ENCODE data around the gene RTN4R.
"Not testable (repeated sequence)": the region's sequence is repeated elsewhere in the genome, so short reads cannot be mapped to it uniquely, and the experiment has no call there.

Gene RTN4R

GRCh38 chr22:20304646-20305045 lies 36.5 kb upstream of the RTN4R start:
- FAIRE-seq (no peak), DNase-seq (ENCODE audit: insufficient read length, low spot score) (no peak)
- TF ChIP-seq POLR2A (IDR thresholded peaks at IDR 0.05; ENCODE audit: low read depth, low read length) (no peak), TAF1 (IDR thresholded peaks at IDR 0.05; ENCODE audit: low read depth, low read length) (no peak), POU2F2 (IDR thresholded peaks at IDR 0.05; ENCODE audit: low read depth, low read length) (no peak), SPI1 (IDR thresholded peaks at IDR 0.05; ENCODE audit: low read depth, low read length) (no peak), PAX5 (IDR thresholded peaks at IDR 0.05; ENCODE audit: insufficient read depth, low read length, severe bottlenecking) (no peak), POLR2AphosphoS5 (IDR thresholded peaks at IDR 0.05; ENCODE audit: low read depth, low read length) (no peak)

- DNase-seq (ENCODE audit: insufficient read length, low spot score); FAIRE-seq: not testable (repeated sequence)
Observed at GRCh38 chr22:20303229-20303534, 35.1 kb upstream of the RTN4R start.

GRCh38 chr22:20302438-20303228 lies 34.5 kb upstream of the RTN4R start:
- TF ChIP-seq POLR2A (IDR thresholded peaks at IDR 0.05; ENCODE audit: low read depth, low read length) (no peak), PAX5 (IDR thresholded peaks at IDR 0.05; ENCODE audit: insufficient read depth, low read length, severe bottlenecking) (no peak), POU2F2 (IDR thresholded peaks at IDR 0.05; ENCODE audit: low read depth, low read length) (no peak), SPI1 (IDR thresholded peaks at IDR 0.05; ENCODE audit: low read depth, low read length) (no peak), TAF1 (IDR thresholded peaks at IDR 0.05; ENCODE audit: low read depth, low read length) (no peak), POLR2AphosphoS5 (IDR thresholded peaks at IDR 0.05; ENCODE audit: low read depth, low read length) (no peak)
- FAIRE-seq: no peak
- DNase-seq (ENCODE audit: insufficient read length, low spot score): no peak

- TF ChIP-seq POLR2A (IDR thresholded peaks at IDR 0.05; ENCODE audit: low read depth, low read length) (no peak), TAF1 (IDR thresholded peaks at IDR 0.05; ENCODE audit: low read depth, low read length) (no peak), POU2F2 (IDR thresholded peaks at IDR 0.05; ENCODE audit: low read depth, low read length) (no peak), SPI1 (IDR thresholded peaks at IDR 0.05; ENCODE audit: low read depth, low read length) (no peak), PAX5 (IDR thresholded peaks at IDR 0.05; ENCODE audit: insufficient read depth, low read length, severe bottlenecking) (no peak), POLR2AphosphoS5 (IDR thresholded peaks at IDR 0.05; ENCODE audit: low read depth, low read length) (no peak)
- no peak for DNase-seq (ENCODE audit: insufficient read length, low spot score)
- FAIRE-seq: peak; percentile 85
Observed at GRCh38 chr22:20299746-20300136, 31.6 kb upstream of the RTN4R start.

- peak; percentile 20 for FAIRE-seq
- peak; percentile 76 for DNase-seq (ENCODE audit: insufficient read length, low spot score)
- TF ChIP-seq TAF1 (IDR thresholded peaks at IDR 0.05; ENCODE audit: low read depth, low read length) (no peak), POLR2AphosphoS5 (IDR thresholded peaks at IDR 0.05; ENCODE audit: low read depth, low read length) (no peak), POLR2A (IDR thresholded peaks at IDR 0.05; ENCODE audit: low read depth, low read length) (no peak), PAX5 (IDR thresholded peaks at IDR 0.05; ENCODE audit: insufficient read depth, low read length, severe bottlenecking) (no peak), POU2F2 (IDR thresholded peaks at IDR 0.05; ENCODE audit: low read depth, low read length) (no peak), SPI1 (IDR thresholded peaks at IDR 0.05; ENCODE audit: low read depth, low read length) (no peak)
Observed at GRCh38 chr22:20298803-20299745, 31.0 kb upstream of the RTN4R start.

GRCh38 chr22:20298110-20298802 lies 30.1 kb upstream of the RTN4R start:
- no peak for DNase-seq (ENCODE audit: insufficient read length, low spot score)
- no peak for TF ChIP-seq PAX5 (IDR thresholded peaks at IDR 0.05; ENCODE audit: insufficient read depth, low read length, severe bottlenecking)
- TF ChIP-seq SPI1 (IDR thresholded peaks at IDR 0.05; ENCODE audit: low read depth, low read length): no peak
- TF ChIP-seq POLR2AphosphoS5 (IDR thresholded peaks at IDR 0.05; ENCODE audit: low read depth, low read length): no peak
- no peak for TF ChIP-seq TAF1 (IDR thresholded peaks at IDR 0.05; ENCODE audit: low read depth, low read length)
- TF ChIP-seq POU2F2 (IDR thresholded peaks at IDR 0.05; ENCODE audit: low read depth, low read length): no peak
- TF ChIP-seq POLR2A (IDR thresholded peaks at IDR 0.05; ENCODE audit: low read depth, low read length): no peak
- no peak for FAIRE-seq

- DNase-seq (ENCODE audit: insufficient read length, low spot score) (no peak), FAIRE-seq (no peak)
- no peak for TF ChIP-seq POLR2A (IDR thresholded peaks at IDR 0.05; ENCODE audit: low read depth, low read length)
- no peak for TF ChIP-seq SPI1 (IDR thresholded peaks at IDR 0.05; ENCODE audit: low read depth, low read length)
- TF ChIP-seq POLR2AphosphoS5 (IDR thresholded peaks at IDR 0.05; ENCODE audit: low read depth, low read length): no peak
- TF ChIP-seq PAX5 (IDR thresholded peaks at IDR 0.05; ENCODE audit: insufficient read depth, low read length, severe bottlenecking): no peak
- TF ChIP-seq POU2F2 (IDR thresholded peaks at IDR 0.05; ENCODE audit: low read depth, low read length): no peak
- no peak for TF ChIP-seq TAF1 (IDR thresholded peaks at IDR 0.05; ENCODE audit: low read depth, low read length)
Observed at GRCh38 chr22:20297414-20298109, 29.4 kb upstream of the RTN4R start.

GRCh38 chr22:20296598-20296997 lies 28.5 kb upstream of the RTN4R start:
- DNase-seq (ENCODE audit: insufficient read length, low spot score): no peak
- no peak for TF ChIP-seq SPI1 (IDR thresholded peaks at IDR 0.05; ENCODE audit: low read depth, low read length)
- no peak for TF ChIP-seq POU2F2 (IDR thresholded peaks at IDR 0.05; ENCODE audit: low read depth, low read length)
- no peak for TF ChIP-seq POLR2A (IDR thresholded peaks at IDR 0.05; ENCODE audit: low read depth, low read length)
- no peak for TF ChIP-seq POLR2AphosphoS5 (IDR thresholded peaks at IDR 0.05; ENCODE audit: low read depth, low read length)
- TF ChIP-seq PAX5 (IDR thresholded peaks at IDR 0.05; ENCODE audit: insufficient read depth, low read length, severe bottlenecking): no peak
- no peak for TF ChIP-seq TAF1 (IDR thresholded peaks at IDR 0.05; ENCODE audit: low read depth, low read length)
- no peak for FAIRE-seq
